Measurements from ENCODE around the gene RASD1.

DNA sequence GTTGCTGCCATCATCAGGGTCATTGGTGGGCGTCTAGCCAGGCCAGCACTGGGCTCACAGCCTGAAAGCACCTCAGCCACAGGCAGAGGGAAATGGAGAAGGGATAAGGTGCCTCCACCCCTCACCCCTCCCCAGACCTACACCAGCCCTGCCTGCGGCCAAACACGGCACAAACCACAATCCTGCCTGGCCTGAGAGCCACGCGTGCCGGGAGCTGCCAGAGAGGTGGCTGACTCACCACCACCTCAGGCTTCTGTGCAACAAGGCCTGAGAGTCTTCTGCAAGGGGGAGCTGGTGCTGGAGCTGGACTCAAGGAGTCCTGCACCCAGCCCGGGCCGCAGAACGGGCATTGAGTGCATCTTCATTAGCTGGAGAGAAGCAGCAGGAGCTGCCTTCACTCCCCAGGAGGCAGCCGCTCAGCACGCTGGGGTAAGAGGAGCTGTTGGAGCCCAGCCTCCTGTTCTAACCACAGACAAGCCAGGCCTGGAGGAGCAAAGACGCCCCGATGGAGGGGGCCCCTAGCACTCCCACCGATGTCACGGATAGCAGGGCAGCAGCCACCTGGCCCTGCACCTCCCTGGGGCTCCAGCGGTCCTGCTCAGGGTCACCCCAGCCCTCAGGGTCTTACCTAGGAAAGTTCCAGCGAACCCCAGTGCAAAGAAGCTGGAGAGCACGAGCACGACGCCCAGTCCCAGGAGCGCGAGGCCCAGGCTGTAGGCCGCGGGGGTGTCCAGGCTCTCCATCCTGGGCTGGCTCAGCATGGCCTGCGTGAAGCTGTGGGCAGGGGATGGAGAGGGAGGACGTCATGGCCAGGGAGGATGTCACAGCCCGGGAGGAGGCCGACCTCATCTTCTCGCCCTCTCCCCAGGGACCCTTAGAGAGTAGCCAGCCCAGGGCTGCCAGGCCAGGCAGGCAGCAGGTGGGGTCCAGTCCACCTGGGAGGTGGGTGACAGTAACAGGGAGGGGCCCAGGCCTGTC lies 16.0 kb upstream of the RASD1 start:
- TF ChIP-seq TCF7L2 (IDR thresholded peaks at IDR 0.05; ENCODE audit: borderline replicate concordance, extremely low read depth, insufficient read depth, insufficient read length) = no peak
- no peak for TF ChIP-seq POLR2AphosphoS5 (IDR thresholded peaks at IDR 0.05; ENCODE audit: low read depth, low read length)
- TF ChIP-seq, protein P1, sequence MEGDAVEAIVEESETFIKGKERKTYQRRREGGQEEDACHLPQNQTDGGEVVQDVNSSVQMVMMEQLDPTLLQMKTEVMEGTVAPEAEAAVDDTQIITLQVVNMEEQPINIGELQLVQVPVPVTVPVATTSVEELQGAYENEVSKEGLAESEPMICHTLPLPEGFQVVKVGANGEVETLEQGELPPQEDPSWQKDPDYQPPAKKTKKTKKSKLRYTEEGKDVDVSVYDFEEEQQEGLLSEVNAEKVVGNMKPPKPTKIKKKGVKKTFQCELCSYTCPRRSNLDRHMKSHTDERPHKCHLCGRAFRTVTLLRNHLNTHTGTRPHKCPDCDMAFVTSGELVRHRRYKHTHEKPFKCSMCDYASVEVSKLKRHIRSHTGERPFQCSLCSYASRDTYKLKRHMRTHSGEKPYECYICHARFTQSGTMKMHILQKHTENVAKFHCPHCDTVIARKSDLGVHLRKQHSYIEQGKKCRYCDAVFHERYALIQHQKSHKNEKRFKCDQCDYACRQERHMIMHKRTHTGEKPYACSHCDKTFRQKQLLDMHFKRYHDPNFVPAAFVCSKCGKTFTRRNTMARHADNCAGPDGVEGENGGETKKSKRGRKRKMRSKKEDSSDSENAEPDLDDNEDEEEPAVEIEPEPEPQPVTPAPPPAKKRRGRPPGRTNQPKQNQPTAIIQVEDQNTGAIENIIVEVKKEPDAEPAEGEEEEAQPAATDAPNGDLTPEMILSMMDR (IDR thresholded peaks at IDR 0.05 in 2 of 3, conservative IDR thresholded peaks at IDR 0.05 in 1 of 3; ENCODE audit: borderline replicate concordance in 1 of 3, insufficient read depth in 1 of 3, low read depth in 2 of 3, low read length in 2 of 3) = no peak
- TF ChIP-seq SP1 (IDR thresholded peaks at IDR 0.05; ENCODE audit: low read depth) = no peak
- no peak for TF ChIP-seq JUND (IDR thresholded peaks at IDR 0.05)
- no peak for TF ChIP-seq POLR2A (IDR thresholded peaks at IDR 0.05; ENCODE audit: borderline replicate concordance, extremely low read depth, insufficient read depth, insufficient read length)
- TF ChIP-seq EZH2phosphoT487 (IDR thresholded peaks at IDR 0.05; ENCODE audit: borderline replicate concordance) = no peak
- no peak for TF ChIP-seq EZH2 (IDR thresholded peaks at IDR 0.05)
- TF ChIP-seq ZFX (IDR thresholded peaks at IDR 0.05) = no peak
- TF ChIP-seq ZNF274 (IDR thresholded peaks at IDR 0.05; ENCODE audit: low read depth, low read length) = no peak

Data from HCT116 (cell line).